ENCODE results near the gene LRFN3.

The LRFN3 gene

DNA sequence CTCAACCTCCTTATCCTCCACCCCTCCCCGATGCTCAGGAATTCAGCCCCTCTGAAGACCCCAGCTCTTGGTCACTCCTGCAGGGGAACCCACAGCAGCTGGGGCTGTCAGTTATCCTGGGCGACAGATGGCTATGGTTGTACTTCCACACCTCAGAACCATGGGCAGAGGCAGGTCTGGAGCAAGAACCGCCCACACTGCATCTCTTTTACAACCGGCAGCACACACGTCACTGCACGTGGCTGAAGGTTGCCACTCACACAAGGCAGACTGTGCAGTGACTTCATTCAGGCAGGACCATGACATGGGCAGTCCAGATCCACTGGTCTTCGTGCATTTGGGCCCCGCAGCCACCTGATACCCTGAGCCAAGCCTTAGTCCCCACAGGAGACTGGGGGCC, 37.3 kb downstream of the LRFN3 start:
- no peaks in the 10 kb centered on the region for H3K27me3 ChIP-seq (ENCODE audit: insufficient read depth, poor library complexity, severe bottlenecking)
- H3K36me3 ChIP-seq (ENCODE audit: low read depth), result no peaks in the 10 kb centered on the region
- DNase-seq (ENCODE audit: low spot score) (no peak), ATAC-seq (ENCODE audit: low read depth) (no peak)
- H3K4me3 ChIP-seq (ENCODE audit: severe bottlenecking), result no peak overlapping the region
- no peaks in the 10 kb centered on the region for H3K4me1 ChIP-seq (ENCODE audit: insufficient read depth, poor library complexity, severe bottlenecking)
- TF ChIP-seq, protein P1, sequence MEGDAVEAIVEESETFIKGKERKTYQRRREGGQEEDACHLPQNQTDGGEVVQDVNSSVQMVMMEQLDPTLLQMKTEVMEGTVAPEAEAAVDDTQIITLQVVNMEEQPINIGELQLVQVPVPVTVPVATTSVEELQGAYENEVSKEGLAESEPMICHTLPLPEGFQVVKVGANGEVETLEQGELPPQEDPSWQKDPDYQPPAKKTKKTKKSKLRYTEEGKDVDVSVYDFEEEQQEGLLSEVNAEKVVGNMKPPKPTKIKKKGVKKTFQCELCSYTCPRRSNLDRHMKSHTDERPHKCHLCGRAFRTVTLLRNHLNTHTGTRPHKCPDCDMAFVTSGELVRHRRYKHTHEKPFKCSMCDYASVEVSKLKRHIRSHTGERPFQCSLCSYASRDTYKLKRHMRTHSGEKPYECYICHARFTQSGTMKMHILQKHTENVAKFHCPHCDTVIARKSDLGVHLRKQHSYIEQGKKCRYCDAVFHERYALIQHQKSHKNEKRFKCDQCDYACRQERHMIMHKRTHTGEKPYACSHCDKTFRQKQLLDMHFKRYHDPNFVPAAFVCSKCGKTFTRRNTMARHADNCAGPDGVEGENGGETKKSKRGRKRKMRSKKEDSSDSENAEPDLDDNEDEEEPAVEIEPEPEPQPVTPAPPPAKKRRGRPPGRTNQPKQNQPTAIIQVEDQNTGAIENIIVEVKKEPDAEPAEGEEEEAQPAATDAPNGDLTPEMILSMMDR (IDR thresholded peaks at IDR 0.05; ENCODE audit: poor library complexity, severe bottlenecking), result no peak
- no peaks in the 10 kb centered on the region for H3K9me3 ChIP-seq (ENCODE audit: severe bottlenecking)
- H3K27ac ChIP-seq (ENCODE audit: poor library complexity, severe bottlenecking), result no peak overlapping the region

DNA sequence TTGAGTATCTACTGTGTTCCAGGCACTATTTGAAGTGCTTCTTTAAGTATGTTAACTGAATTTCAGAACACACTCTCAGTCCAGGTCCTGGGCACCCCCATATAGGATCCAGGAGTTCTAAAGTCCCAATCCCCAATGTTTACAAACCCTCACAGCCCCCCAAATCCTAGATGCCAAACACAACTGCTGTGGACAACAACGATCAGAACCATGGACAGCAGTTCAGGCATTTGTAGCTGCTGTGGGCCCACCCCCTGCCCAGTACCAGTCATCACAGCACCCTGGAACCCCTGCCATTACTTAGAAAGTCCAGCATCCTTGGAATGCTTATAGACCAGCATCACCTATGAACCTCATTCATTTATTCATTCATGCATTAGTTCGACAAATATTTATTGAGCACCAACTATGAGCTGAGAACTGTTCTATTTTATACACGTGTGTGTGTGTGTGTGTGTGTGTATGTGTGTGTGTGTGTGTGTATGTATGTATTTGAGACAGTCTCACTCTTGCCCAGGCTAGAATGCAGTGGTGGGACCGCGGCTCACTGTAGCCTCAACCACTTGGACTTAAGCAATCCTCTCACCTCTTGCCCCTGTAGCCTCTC, 39.5 kb downstream of the LRFN3 start:
- Histone ChIP-seq H3K4me3 (ENCODE audit: severe bottlenecking) (no peak overlapping the region), H3K9me3 (ENCODE audit: severe bottlenecking) (no peaks in the 10 kb centered on the region), H3K36me3 (ENCODE audit: low read depth) (no peaks in the 10 kb centered on the region), H3K27me3 (ENCODE audit: insufficient read depth, poor library complexity, severe bottlenecking) (no peaks in the 10 kb centered on the region), H3K27ac (ENCODE audit: poor library complexity, severe bottlenecking) (no peak overlapping the region), H3K4me1 (ENCODE audit: insufficient read depth, poor library complexity, severe bottlenecking) (no peaks in the 10 kb centered on the region)
- TF ChIP-seq, protein P1 (IDR thresholded peaks at IDR 0.05; ENCODE audit: poor library complexity, severe bottlenecking), result no peak
- ATAC-seq (ENCODE audit: low read depth) (no peak), DNase-seq (ENCODE audit: low spot score) (no peak)

GRCh38 chr19:35977446-35978222, 41.5 kb downstream of the LRFN3 start:
- Histone ChIP-seq H3K36me3 (ENCODE audit: low read depth) (no peaks in the 10 kb centered on the region), H3K27me3 (ENCODE audit: insufficient read depth, poor library complexity, severe bottlenecking) (no peaks in the 10 kb centered on the region), H3K4me3 (ENCODE audit: severe bottlenecking) (no peak overlapping the region), H3K9me3 (ENCODE audit: severe bottlenecking) (no peaks in the 10 kb centered on the region), H3K4me1 (ENCODE audit: insufficient read depth, poor library complexity, severe bottlenecking) (no peaks in the 10 kb centered on the region), H3K27ac (ENCODE audit: poor library complexity, severe bottlenecking) (no peak overlapping the region)
- ATAC-seq (ENCODE audit: low read depth) (no peak), DNase-seq (ENCODE audit: low spot score) (no peak)
- TF ChIP-seq, protein P1 (IDR thresholded peaks at IDR 0.05; ENCODE audit: poor library complexity, severe bottlenecking), result no peak

DNA sequence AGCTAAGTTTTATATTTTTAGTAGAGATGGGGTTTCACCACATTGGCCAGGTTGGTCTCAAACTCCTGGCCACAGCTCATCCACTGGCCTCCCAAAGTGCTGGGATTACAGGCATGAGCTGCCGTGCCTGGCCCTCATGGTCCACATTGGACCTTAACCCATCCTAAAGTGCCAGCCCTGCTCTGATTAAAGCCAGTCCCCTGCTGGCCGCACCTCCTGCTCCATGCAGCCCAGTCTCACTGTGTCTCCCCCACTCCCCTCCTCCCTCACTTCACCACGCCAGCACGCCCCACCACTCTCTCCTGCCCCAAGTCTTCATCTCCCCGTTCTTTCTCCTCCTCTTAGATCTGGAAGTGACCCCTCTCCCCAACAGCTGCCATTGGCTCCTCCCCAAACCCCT, 42.1 kb downstream of the LRFN3 start:
- Histone ChIP-seq H3K36me3 (ENCODE audit: low read depth) (no peaks in the 10 kb centered on the region), H3K27ac (ENCODE audit: poor library complexity, severe bottlenecking) (no peak overlapping the region), H3K27me3 (ENCODE audit: insufficient read depth, poor library complexity, severe bottlenecking) (no peaks in the 10 kb centered on the region), H3K4me1 (ENCODE audit: insufficient read depth, poor library complexity, severe bottlenecking) (no peaks in the 10 kb centered on the region), H3K4me3 (ENCODE audit: severe bottlenecking) (no peak overlapping the region), H3K9me3 (ENCODE audit: severe bottlenecking) (no peaks in the 10 kb centered on the region)
- TF ChIP-seq, protein P1 (IDR thresholded peaks at IDR 0.05; ENCODE audit: poor library complexity, severe bottlenecking), result no peak
- no peak for DNase-seq (ENCODE audit: low spot score)
- 0 out of 3 replicates have a peak, but pooled peaks have one; percentile 10 for ATAC-seq (ENCODE audit: low read depth)
